Ramos (cell line): ENCODE results near the gene AMZ1.
"Not testable (repeated sequence)": the region's sequence is repeated elsewhere in the genome, so short reads cannot be mapped to it uniquely, and the experiment has no call there.

Experiments used
- in situ Hi-C: fragments of 300-500 bp; cut with MboI; formaldehyde crosslinking; loops from one replicate; pipeline ENCODE4 v1.14.3; 2022; ENCODE audit warnings: low sequenced_read_pairs; ENCODE audit not compliant: unreplicated experiment

The AMZ1 gene

GRCh38 chr7:2736411-2736914, 48.5 kb downstream of the AMZ1 start:
- in situ Hi-C loops = no loop called here

GRCh38 chr7:2737005-2737743, 49.2 kb downstream of the AMZ1 start:
- in situ Hi-C loops = not testable (repeated sequence)

GRCh38 chr7:2737771-2738540, 50.0 kb downstream of the AMZ1 start:
- in situ Hi-C loops = no loop called here

DNA sequence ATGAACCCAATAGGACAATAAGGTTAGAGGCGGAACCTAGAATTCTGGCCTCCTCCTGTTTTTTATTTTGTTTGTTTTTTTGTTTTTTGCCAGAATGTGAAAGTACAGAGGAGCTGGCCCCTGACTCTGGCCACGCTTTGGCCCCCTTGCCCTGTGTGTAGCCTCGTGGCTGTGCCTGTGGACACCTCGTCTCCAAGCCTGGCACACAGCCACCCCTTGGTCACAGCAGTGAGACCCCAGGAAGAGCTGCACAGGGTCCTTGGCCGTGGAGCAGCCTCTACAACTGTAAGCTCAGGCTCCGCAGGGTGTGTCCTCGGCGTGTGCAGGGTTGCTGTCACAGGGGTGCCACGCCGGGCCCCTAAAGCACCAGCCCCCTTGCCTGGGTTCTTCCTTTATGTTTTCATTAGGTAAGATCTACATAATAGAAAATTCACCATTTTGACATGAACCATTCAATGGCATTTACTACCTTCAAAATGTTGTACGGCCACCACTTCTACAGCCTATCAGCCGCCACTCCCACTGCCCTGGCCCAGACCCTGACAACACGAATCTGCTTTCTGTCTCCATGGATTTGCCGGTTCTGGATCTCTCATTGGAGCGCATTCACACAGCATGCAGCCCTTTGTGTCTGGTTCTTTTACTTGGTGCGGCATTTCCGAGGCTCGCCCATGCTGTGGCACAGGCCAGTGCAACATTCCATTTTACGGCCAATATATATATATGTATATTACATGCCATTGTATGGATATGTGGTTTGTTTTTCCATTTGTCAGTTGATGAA, 51.0 kb downstream of the AMZ1 start:
- in situ Hi-C loops = no loop called here

DNA sequence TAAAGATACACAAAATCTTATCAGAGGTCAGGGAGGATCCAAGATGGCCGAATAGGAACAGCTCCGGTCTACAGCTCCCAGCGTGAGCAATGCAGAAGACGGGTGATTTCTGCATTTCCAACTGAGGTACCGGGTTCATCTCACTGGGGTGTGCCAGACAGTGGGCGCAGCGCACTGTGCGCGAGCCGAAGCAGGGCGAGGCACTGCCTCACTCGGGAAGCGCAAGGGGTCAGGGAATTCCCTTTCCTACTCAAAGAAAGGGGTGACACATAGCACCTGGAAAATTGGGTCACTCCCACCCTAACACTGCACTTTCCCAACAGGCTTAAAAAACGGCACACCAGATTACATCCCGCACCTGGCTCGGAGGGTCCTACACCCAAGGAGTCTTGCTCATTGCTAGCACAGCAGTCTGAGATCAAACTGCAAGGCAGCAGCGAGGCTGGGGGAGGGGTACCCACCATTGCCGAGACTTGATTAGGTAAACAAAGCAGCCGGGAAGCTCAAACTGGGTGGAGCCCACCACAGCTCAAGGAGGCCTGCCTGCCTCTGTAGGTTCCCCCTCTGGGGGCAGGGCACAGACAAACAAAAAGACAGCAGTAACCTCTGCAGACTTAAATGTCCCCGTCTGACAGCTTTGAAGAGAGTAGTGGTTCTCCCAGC, 55.7 kb downstream of the AMZ1 start:
- in situ Hi-C loops = loop anchor here (5.0 kb wide), 1 partner anchor 94 kb away; no protein-coding TSS in a partner anchor

- in situ Hi-C loops = not testable (repeated sequence)
Measured at GRCh38 chr7:2748684-2749083, 60.7 kb downstream of the AMZ1 start.

DNA sequence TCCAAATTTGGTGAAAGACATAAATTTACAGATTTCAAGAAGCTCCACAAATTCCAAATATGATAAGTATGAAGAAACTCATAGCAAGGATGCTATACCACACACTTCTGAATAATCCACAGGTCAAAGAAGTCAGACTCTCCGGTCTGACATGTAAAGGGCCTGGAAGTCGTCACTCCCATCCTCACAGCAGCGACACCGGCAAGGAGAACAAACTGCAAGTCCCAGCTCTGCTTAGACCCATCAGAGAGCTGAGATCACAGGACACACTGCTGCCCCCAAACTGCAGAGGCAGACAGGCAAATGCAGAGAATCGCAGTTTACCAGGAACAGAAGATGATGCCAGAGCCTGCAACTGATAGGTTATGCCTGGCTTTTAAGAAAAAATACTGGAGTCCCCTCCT, 62.0 kb downstream of the AMZ1 start:
- in situ Hi-C loops = no loop called here

- in situ Hi-C loops = no loop called here
Measured at GRCh38 chr7:2751086-2751485, 63.1 kb downstream of the AMZ1 start.

DNA sequence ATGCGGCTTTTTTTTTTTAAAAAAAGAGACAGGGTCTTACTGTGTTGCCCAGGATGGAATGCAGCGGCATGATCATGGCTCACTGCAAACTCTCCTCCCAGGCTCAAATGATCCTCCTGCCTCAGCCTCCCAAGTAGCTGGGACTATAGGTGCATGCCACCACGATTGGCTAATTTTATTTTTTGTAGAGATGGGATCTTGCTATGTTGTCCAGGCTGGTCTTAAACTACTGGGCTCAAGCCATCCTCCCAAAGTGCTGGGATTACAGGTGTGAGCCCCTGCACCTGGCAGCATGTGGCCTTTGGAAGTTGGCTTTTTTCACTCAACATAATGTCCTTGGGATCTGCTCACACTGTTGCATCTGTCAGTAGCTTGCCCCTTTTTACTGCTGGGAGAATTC, 65.1 kb downstream of the AMZ1 start:
- in situ Hi-C loops = no loop called here

- in situ Hi-C loops = no loop called here
Measured at GRCh38 chr7:2754086-2754485, 66.1 kb downstream of the AMZ1 start.

- in situ Hi-C loops = no loop called here
Measured at GRCh38 chr7:2754912-2755311, 66.9 kb downstream of the AMZ1 start.

DNA sequence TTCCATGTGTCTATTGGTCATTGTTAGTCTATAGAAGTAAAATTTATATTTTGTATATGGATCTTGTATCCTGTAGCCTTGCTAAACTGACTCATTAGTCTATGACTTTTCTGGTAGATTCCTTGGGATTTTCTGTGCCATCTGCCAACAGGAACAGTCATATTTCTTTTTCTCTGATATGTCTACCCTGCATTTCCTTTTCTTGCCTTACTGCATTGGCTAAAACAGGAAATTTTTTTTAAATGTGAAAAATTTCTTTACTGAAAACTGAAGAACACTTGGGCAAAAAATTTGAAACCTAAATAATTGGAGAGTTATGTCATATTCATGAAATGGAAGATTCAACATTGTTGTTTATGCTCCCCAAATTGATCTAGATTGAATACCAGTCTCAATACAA, 67.5 kb downstream of the AMZ1 start:
- in situ Hi-C loops = no loop called here

DNA sequence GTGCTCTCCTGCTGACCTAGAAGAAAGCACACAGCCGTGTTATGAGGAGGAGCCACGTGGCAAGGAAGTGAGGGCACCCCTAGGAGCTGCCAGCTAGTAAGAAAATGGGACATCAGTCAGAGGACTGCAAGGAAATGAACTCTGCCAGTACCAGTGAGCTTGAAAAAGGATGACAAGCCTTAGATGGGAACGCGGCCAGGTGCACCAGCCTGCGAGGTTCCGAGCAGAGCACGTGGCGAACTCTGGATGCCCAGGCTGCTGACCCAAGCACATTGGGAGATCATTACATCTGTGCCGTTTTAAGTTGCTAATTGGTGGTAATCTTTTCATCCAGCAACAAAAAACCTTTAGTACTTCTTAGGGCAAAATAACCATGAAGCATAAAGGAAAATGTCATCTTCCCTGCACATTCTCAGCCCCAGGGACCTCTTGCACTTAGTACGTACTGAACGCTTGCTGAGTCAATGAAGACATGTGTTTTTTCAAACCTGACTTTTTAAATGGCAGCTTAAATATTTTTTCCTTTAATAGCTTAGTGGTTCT, 69.4 kb downstream of the AMZ1 start:
- in situ Hi-C loops = no loop called here

GRCh38 chr7:2757904-2758672, 70.1 kb downstream of the AMZ1 start:
- in situ Hi-C loops = no loop called here

DNA sequence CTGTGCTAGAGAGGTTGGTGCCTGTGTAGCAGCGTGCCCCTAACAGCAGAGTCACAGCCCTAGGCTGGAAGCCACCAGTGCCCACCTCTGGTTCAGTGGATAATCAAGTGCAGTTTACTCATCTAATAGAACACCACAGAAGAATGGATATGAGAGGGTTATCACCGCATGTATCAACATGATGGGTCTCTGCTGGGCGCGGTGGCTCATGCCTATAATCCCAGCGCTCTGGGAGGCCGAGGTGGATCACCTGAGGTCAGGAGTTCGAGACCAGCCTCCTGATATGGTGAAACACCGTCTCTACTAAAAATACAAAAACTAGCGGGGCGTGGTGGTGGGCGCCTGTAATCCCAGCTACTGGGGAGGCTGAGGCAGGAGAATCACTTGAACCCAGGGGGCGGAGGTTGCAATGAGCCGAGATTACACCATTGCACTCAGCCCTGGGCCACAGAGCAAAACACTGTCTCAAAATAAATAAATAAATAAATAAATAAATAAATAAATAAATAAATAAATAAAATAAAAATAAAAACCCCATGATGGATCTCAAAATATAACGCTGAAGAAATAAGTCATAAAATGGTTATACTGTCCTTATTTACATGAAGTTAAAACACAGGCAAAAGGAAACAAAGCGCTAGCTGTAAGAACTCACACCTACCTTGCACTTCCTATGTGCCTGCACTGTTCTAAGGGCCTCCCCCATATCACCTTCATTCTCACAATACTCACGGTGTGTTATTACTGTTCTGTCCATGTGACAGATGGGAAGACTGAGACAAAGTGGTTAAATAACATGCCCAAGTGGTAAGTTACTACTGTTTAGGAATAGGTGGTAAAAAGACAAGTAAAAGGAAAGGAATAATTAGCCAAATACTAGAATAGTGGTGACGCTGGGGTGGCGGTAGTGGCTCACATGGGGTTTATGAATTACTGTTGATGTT, 70.9 kb downstream of the AMZ1 start:
- in situ Hi-C loops = no loop called here

DNA sequence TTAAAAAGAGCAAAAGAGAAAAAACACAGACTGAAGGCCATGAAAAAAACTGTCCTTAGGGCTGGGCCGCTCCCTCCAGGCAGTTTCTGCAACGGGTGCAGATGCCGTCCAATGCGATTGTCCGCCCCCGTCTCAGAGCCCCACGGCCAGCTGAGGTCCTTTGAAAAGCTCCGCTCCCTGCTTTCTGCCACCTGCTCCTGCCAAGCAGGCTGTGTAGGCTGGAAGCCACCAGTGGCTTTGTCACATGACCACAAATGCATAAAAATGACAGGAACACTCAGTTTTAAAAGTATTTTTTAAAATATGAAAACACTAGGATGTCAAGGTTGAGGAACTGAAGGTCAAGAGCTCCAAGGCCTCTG, 71.7 kb downstream of the AMZ1 start:
- in situ Hi-C loops = no loop called here

DNA sequence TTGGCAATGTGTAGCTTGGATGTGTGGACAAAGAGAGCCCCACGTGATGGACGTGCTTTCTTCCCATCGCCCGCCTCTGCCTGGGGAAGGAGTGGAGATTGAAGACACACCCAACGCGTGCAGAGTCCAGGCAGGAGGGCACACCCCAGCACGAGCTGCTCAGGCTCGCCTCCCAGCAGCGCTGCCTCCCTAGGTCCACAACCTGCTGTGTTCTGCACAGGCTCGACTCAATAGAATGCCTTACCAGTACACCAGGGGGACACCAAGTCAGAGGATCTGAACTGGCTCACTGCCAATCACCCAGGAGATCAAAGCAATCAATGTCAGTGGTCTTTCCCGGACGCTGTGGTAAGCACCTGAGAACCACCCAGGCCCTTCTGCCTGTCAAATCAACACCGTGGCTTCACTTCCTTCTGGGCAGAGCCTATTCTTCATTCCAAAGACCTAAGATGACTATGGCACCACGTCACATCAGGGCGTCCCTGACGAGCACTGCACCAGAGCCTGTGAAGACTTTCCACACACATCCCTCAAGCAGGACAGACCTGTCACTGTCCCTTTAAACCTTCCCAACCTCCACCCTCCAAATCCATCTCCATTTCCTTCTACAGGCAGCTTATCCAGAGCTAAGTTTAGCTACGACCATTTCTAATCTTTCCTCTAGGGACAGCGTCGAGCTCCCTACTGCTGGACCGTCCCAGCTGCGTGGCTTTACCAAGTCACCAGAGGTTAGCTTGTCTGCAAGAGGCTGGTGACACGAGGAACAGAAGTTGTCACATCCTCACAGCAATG, 72.3 kb downstream of the AMZ1 start:
- in situ Hi-C loops = no loop called here
